Measurements from ENCODE around the gene TIMP2. TPM values are rescaled to one million over a fixed set of nuclear protein-coding genes. Genes with fewer than 3 reads are reported as not detected.

Gene TIMP2
- total and polyA plus RNA-seq, 2 donors (not counting 3 experiments of a cell fraction or from before 2014, with no cell fraction given) = 138 to 318 TPM

DNA sequence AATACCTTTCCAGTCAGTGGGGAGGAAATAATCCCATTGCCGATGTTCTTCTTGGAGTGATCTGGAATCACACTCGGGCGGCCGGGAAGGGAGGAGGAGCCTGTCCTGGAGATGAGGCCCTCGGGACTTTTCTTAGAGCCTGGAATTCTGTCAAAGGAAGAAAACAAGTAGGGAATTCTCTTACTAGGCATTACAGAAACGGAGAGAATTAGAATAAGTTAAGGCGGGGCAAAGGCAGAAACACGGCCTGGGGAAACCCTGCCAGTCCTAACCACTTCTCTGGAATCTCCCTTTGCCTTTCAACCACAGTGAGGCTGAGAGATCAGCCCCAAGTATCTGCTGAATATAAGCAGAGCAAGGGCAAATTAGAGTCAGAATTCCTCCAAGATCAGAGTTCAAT, 112.3 kb downstream of the TIMP2 start:
- TF ChIP-seq POLR2AphosphoS5 (IDR thresholded peaks at IDR 0.05; ENCODE audit: insufficient read depth, low read depth, low read length) = no peak
- TF ChIP-seq, protein P1, sequence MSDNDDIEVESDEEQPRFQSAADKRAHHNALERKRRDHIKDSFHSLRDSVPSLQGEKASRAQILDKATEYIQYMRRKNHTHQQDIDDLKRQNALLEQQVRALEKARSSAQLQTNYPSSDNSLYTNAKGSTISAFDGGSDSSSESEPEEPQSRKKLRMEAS (IDR thresholded peaks at IDR 0.05; ENCODE audit: insufficient read depth, insufficient read length) = no peak

DNA sequence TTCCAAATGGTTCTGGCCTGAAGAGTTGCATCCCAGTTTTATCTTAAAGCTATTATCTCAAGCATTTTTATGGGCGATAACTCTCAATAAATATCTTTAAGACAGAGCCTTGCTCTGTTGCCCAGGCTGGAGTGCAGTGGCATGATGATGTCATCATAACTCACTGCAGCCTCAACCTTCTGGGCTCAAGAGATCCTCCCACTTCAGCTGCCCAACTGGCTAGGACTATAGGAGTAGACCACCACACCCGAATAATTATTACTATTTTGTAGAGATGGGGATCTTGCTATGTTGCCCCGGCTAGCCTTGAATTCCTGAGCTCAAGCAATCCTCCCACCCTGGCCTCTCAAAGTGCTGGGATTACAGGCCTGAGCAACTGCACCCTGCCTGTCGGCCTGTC, 117.0 kb downstream of the TIMP2 start:
- no peak overlapping the region for H3K27ac ChIP-seq (ENCODE audit: insufficient read depth, low read depth, low read length)
- H3K9ac ChIP-seq (replicated peaks; ENCODE audit: extremely low read depth, insufficient read depth, low read length) = no peak overlapping the region
- no peak for TF ChIP-seq JUN (IDR thresholded peaks at IDR 0.05; ENCODE audit: borderline replicate concordance, insufficient read depth, insufficient read length, low read depth)
- no peak for TF ChIP-seq POLR2A (IDR thresholded peaks at IDR 0.05; ENCODE audit: low read depth, low read length)
- TF ChIP-seq, protein P2, sequence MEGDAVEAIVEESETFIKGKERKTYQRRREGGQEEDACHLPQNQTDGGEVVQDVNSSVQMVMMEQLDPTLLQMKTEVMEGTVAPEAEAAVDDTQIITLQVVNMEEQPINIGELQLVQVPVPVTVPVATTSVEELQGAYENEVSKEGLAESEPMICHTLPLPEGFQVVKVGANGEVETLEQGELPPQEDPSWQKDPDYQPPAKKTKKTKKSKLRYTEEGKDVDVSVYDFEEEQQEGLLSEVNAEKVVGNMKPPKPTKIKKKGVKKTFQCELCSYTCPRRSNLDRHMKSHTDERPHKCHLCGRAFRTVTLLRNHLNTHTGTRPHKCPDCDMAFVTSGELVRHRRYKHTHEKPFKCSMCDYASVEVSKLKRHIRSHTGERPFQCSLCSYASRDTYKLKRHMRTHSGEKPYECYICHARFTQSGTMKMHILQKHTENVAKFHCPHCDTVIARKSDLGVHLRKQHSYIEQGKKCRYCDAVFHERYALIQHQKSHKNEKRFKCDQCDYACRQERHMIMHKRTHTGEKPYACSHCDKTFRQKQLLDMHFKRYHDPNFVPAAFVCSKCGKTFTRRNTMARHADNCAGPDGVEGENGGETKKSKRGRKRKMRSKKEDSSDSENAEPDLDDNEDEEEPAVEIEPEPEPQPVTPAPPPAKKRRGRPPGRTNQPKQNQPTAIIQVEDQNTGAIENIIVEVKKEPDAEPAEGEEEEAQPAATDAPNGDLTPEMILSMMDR (IDR thresholded peaks at IDR 0.05; ENCODE audit: extremely low read depth in 1 of 2, insufficient read depth in 1 of 2, low read depth in 1 of 2, low read length in 2 of 2) = no peak
- TF ChIP-seq, protein P1 (IDR thresholded peaks at IDR 0.05; ENCODE audit: insufficient read depth, insufficient read length) = no peak
- no peak for TF ChIP-seq FOS (IDR thresholded peaks at IDR 0.05; ENCODE audit: borderline replicate concordance, insufficient read depth, low read length)
- TF ChIP-seq MYC (IDR thresholded peaks at IDR 0.05; ENCODE audit: low read depth, low read length) = no peak
- no peak for TF ChIP-seq POLR2AphosphoS5 (IDR thresholded peaks at IDR 0.05; ENCODE audit: insufficient read depth, low read depth, low read length)
- no peak for TF ChIP-seq EZH2 (IDR thresholded peaks at IDR 0.05; ENCODE audit: borderline replicate concordance, low read depth, low read length, severe bottlenecking)
- no peak overlapping the region for H3K4me3 ChIP-seq (replicated peaks in 1 of 3; ENCODE audit: insufficient read depth in 1 of 3, low read depth in 1 of 3, low read length in 3 of 3)
- dilution Hi-C loops (cut with MboI; ENCODE audit: extremely low pct_ligation_motif_present, low sequenced_read_pairs) = no loop called here
- ChIA-PET POLR2A (no interaction called here), CTCF (interaction anchor here (1.3 kb wide), 2 partner anchors 9 to 11 kb away, joined by 4 read pairs; no protein-coding TSS in a partner anchor)
- DNase-seq (ENCODE audit: low read depth, low spot score) (no peak), FAIRE-seq (no peak)
- H2AFZ ChIP-seq (ENCODE audit: low read depth, low read length) = no peak overlapping the region
- peaks cover 26 to 27% of the 10 kb centered on the region in 2 experiments for H3K36me3 ChIP-seq (ENCODE audit: control insufficient read depth in 2 of 2, extremely low read depth in 1 of 2, insufficient read depth in 2 of 2, low read length in 2 of 2)
- no peaks in the 10 kb centered on the region for H3K9me3 ChIP-seq (replicated peaks; ENCODE audit: control insufficient read depth, insufficient read depth, low read length)
- no peaks in the 10 kb centered on the region for H3K79me2 ChIP-seq (ENCODE audit: control insufficient read depth, insufficient read depth, low read length)
- H3K4me2 ChIP-seq (ENCODE audit: insufficient read depth, low read length) = no peak overlapping the region
- no peaks in the 10 kb centered on the region for H3K9me1 ChIP-seq (replicated peaks; ENCODE audit: control insufficient read depth, extremely low read depth, insufficient read depth, low read length)
- intact Hi-C loops (cut with micrococcal nuclease) = no loop called here
- no TSS peak for BruUV-seq (replicated peaks)
- H3K27me3 ChIP-seq (ENCODE audit: control insufficient read depth in 2 of 2, insufficient read depth in 2 of 2, low read length in 2 of 2) = no peaks in the 10 kb centered on the region
- H4K20me1 ChIP-seq (replicated peaks; ENCODE audit: control insufficient read depth, extremely low read depth, insufficient read depth, low read length) = no peaks in the 10 kb centered on the region
- H3K4me1 ChIP-seq (ENCODE audit: control insufficient read depth, extremely low read depth, insufficient read depth, low read length) = peaks cover 8% of the 10 kb centered on the region

More for the DNA sequence above, 112.3 kb downstream of the TIMP2 start:
- FAIRE-seq (no peak), DNase-seq (ENCODE audit: low read depth, low spot score) (no peak)
- ChIA-PET POLR2A (no interaction called here), CTCF (no interaction called here)
- Histone ChIP-seq H3K4me2 (ENCODE audit: insufficient read depth, low read length) (no peak overlapping the region), H3K79me2 (ENCODE audit: control insufficient read depth, insufficient read depth, low read length) (no peaks in the 10 kb centered on the region), H3K27me3 (ENCODE audit: control insufficient read depth in 2 of 2, insufficient read depth in 2 of 2, low read length in 2 of 2) (no peaks in the 10 kb centered on the region), H3K27ac (ENCODE audit: insufficient read depth, low read depth, low read length) (no peak overlapping the region), H3K9me3 (replicated peaks; ENCODE audit: control insufficient read depth, insufficient read depth, low read length) (no peaks in the 10 kb centered on the region), H4K20me1 (replicated peaks; ENCODE audit: control insufficient read depth, extremely low read depth, insufficient read depth, low read length) (no peaks in the 10 kb centered on the region), H3K9ac (replicated peaks; ENCODE audit: extremely low read depth, insufficient read depth, low read length) (no peak overlapping the region), H3K4me1 (ENCODE audit: control insufficient read depth, extremely low read depth, insufficient read depth, low read length) (no peaks in the 10 kb centered on the region), H3K4me3 (replicated peaks in 1 of 3; ENCODE audit: insufficient read depth in 1 of 3, low read depth in 1 of 3, low read length in 3 of 3) (no peak overlapping the region), H2AFZ (ENCODE audit: low read depth, low read length) (no peak overlapping the region), H3K36me3 (ENCODE audit: control insufficient read depth in 2 of 2, extremely low read depth in 1 of 2, insufficient read depth in 2 of 2, low read length in 2 of 2) (peaks cover 23 to 24% of the 10 kb centered on the region in 2 experiments), H3K9me1 (replicated peaks; ENCODE audit: control insufficient read depth, extremely low read depth, insufficient read depth, low read length) (no peaks in the 10 kb centered on the region)
- intact Hi-C loops (cut with micrococcal nuclease) = no loop called here
- dilution Hi-C loops (cut with MboI; ENCODE audit: extremely low pct_ligation_motif_present, low sequenced_read_pairs) = no loop called here
- no TSS peak for BruUV-seq (replicated peaks)
